Keratinocyte (primary cell): ENCODE results near the gene ZNF524. TPM values are rescaled to one million over a fixed set of nuclear protein-coding genes. Genes with fewer than 3 reads are reported as not detected.

Experiments
- DNase-seq: peaks from one replicate; pipeline ENCODE4 v3.0.0-alpha.2; 2011; ENCODE audit warnings: low read depth, missing footprints, low spot score
- FAIRE-seq: peaks from 2 replicates; lab custom pipeline; 2011; peaks lifted over from hg19 to GRCh38; lab: Jason Lieb, UNC
- H2AFZ ChIP-seq: 2 replicates; pipeline ENCODE4 v1.6.0; 2012; ENCODE audit warnings: low read length, control low read depth, inconsistent platforms; ENCODE audit not compliant: control insufficient read depth
- H3K27ac ChIP-seq: 2 replicates; pipeline ENCODE4 v1.5.1; 2011; ENCODE audit warnings: low read length; ENCODE audit not compliant: control insufficient read depth, insufficient read depth
- H3K27me3 ChIP-seq: 3 replicates; pipeline ENCODE4 v1.6.0; 2011; ENCODE audit warnings: low read length; ENCODE audit not compliant: control insufficient read depth, insufficient read depth; ENCODE audit errors: extremely low read depth
- H3K36me3 ChIP-seq, 2 experiments: 2 replicates in 1 of 2; 3 replicates in 1 of 2; pipeline ENCODE4 v1.5.1; 2011; ENCODE audit warnings: low read length in 2 of 2, mild to moderate bottlenecking in 1 of 2; ENCODE audit not compliant: control insufficient read depth in 2 of 2, insufficient read depth in 2 of 2; ENCODE audit errors: extremely low read depth in 1 of 2
- H3K4me1 ChIP-seq: 3 replicates; pipeline ENCODE4 v1.5.1; 2011; ENCODE audit warnings: low read length; ENCODE audit not compliant: control insufficient read depth, insufficient read depth; ENCODE audit errors: extremely low read depth
- H3K4me2 ChIP-seq: 3 replicates; pipeline ENCODE4 v1.6.0; 2011; ENCODE audit warnings: low read depth, low read length; ENCODE audit not compliant: control insufficient read depth, insufficient read depth; ENCODE audit errors: extremely low read depth
- H3K4me3 ChIP-seq, 3 experiments: fragments of 200-600 bp in 1 of 3; sonication (generic) in 1 of 3; 2 replicates in 2 of 3; 3 replicates in 1 of 3; pipeline ENCODE4 v1.5.1; 2011 to 2016; ENCODE audit warnings: low read length in 3 of 3, mild to moderate bottlenecking in 3 of 3, control low read depth in 2 of 3, inconsistent platforms in 1 of 3, low read depth in 1 of 3, mixed read lengths in 1 of 3, mixed run types in 1 of 3, moderate library complexity in 1 of 3; ENCODE audit not compliant: control insufficient read depth in 2 of 3, insufficient read depth in 2 of 3; ENCODE audit errors: extremely low read depth in 1 of 3
- H3K79me2 ChIP-seq: 2 replicates; pipeline ENCODE4 v1.6.0; 2012; ENCODE audit warnings: low read length; ENCODE audit not compliant: control insufficient read depth, insufficient read depth
- H3K9ac ChIP-seq: 3 replicates; pipeline ENCODE4 v1.6.0; 2011; ENCODE audit warnings: low read length; ENCODE audit not compliant: control insufficient read depth, insufficient read depth; ENCODE audit errors: extremely low read depth
- H3K9me1 ChIP-seq: 3 replicates; pipeline ENCODE4 v1.6.0; 2011; ENCODE audit warnings: low read length; ENCODE audit not compliant: control insufficient read depth, insufficient read depth; ENCODE audit errors: extremely low read depth
- H3K9me3 ChIP-seq: 2 replicates; pipeline ENCODE4 v1.5.1; 2012; ENCODE audit warnings: low read depth, low read length; ENCODE audit not compliant: control insufficient read depth
- H4K20me1 ChIP-seq: 3 replicates; pipeline ENCODE4 v1.6.0; 2011; ENCODE audit warnings: low read length; ENCODE audit not compliant: control insufficient read depth, insufficient read depth; ENCODE audit errors: extremely low read depth
- CTCF ChIP-seq, 3 experiments: IDR thresholded peaks in 1 of 3; conservative IDR thresholded peaks in 1 of 3; optimal IDR thresholded peaks in 1 of 3; 2 replicates in 2 of 3; 3 replicates in 1 of 3; pipeline versions ENCODE3 to v1.5.1; 2011; ENCODE audit warnings: low read length in 3 of 3, mild to moderate bottlenecking in 3 of 3, moderate library complexity in 2 of 3, control low read depth in 1 of 3, inconsistent platforms in 1 of 3; ENCODE audit not compliant: insufficient read depth in 2 of 3; ENCODE audit errors: extremely low read depth in 1 of 3
- EZH2 ChIP-seq: IDR thresholded peaks from one replicate; pipeline ENCODE4 v1.6.1; 2012; ENCODE audit warnings: inconsistent platforms, mild to moderate bottlenecking, low read length, moderate library complexity
- dilution Hi-C: fragments of 300-500 bp; cut with MboI; formaldehyde crosslinking; loops from one replicate; pipeline ENCODE4 v1.7.0; 2020; ENCODE audit warnings: low sequenced_read_pairs; ENCODE audit not compliant: extremely low pct_ligation_motif_present
- polyA plus RNA-seq, 5 experiments: library from polyadenylated mRNA; depleted of rRNA in 3 of 5; stranded (reverse) in 3 of 5; stranded (forward) in 1 of 5; unstranded in 1 of 5; fragments of >200 nt; gene quantifications; 1 replicate in 1 of 5; 2 replicates in 3 of 5; 3 replicates in 1 of 5; pipeline versions ENCODE4 v1.2.1 to v1.2.3, GENCODE V29; 2011 to 2012; ENCODE audit warnings: missing spikeins in 2 of 5, low read depth in 1 of 5, low replicate concordance in 1 of 5

ZNF524 gene
- polyA plus RNA-seq, 1 donor (not counting 4 experiments of a cell fraction or from before 2014, with no cell fraction given), result 2.6 TPM

GRCh38 chr19:55552206-55552605 lies 47.9 kb upstream of the ZNF524 start:
- Histone ChIP-seq H3K4me3 (no peak overlapping the region), H3K27me3 (no peaks in the 10 kb centered on the region), H3K9ac (no peak overlapping the region), H3K27ac (no peak overlapping the region), H3K36me3 (no peaks in the 10 kb centered on the region), H3K4me1 (peaks cover 3% of the 10 kb centered on the region), H3K9me3 (no peaks in the 10 kb centered on the region), H2AFZ (no peak overlapping the region), H3K9me1 (no peaks in the 10 kb centered on the region), H3K4me2 (no peak overlapping the region), H3K79me2 (no peaks in the 10 kb centered on the region), H4K20me1 (no peaks in the 10 kb centered on the region)
- TF ChIP-seq CTCF (optimal IDR thresholded peaks at IDR 0.05 in 1 of 3, IDR thresholded peaks at IDR 0.05 in 1 of 3, conservative IDR thresholded peaks at IDR 0.05 in 1 of 3; ENCODE audit: extremely low read depth in 1 of 3, insufficient read depth in 2 of 3, low read length in 3 of 3) (no peak), EZH2 (no peak)
- FAIRE-seq (no peak), DNase-seq (no peak)
- dilution Hi-C loops, result no loop called here

GRCh38 chr19:55552620-55553019 lies 47.5 kb upstream of the ZNF524 start:
- peaks cover 3% of the 10 kb centered on the region for H3K4me1 ChIP-seq
- no peak for DNase-seq
- H3K36me3 ChIP-seq, result no peaks in the 10 kb centered on the region
- no peaks in the 10 kb centered on the region for H3K27me3 ChIP-seq
- no peak for TF ChIP-seq EZH2
- TF ChIP-seq CTCF (optimal IDR thresholded peaks at IDR 0.05 in 1 of 3, IDR thresholded peaks at IDR 0.05 in 1 of 3, conservative IDR thresholded peaks at IDR 0.05 in 1 of 3; ENCODE audit: extremely low read depth in 1 of 3, insufficient read depth in 2 of 3, low read length in 3 of 3), result no peak
- no peak overlapping the region for H3K9ac ChIP-seq
- no peak for FAIRE-seq
- no peaks in the 10 kb centered on the region for H3K9me1 ChIP-seq
- no peak overlapping the region for H3K4me2 ChIP-seq
- dilution Hi-C loops, result no loop called here
- no peak overlapping the region for H2AFZ ChIP-seq
- no peak overlapping the region for H3K27ac ChIP-seq
- no peaks in the 10 kb centered on the region for H4K20me1 ChIP-seq
- H3K9me3 ChIP-seq, result no peaks in the 10 kb centered on the region
- H3K79me2 ChIP-seq, result no peaks in the 10 kb centered on the region
- no peak overlapping the region for H3K4me3 ChIP-seq
